Stimulated activated CD4-positive, alpha-beta T cell treated with anti-CD3 and anti-CD28 coated beads, TNF-alpha, amount 100 ng/mL, for 4 hours (primary cell): Measurements from ENCODE around the gene RAG2.

Experiments
- DNase-seq, 3 experiments: peaks; one replicate each; pipeline ENCODE4 v3.0.0-alpha.2; 2020; ENCODE audit warnings: low read depth in 3 of 3

RAG2 gene

DNA sequence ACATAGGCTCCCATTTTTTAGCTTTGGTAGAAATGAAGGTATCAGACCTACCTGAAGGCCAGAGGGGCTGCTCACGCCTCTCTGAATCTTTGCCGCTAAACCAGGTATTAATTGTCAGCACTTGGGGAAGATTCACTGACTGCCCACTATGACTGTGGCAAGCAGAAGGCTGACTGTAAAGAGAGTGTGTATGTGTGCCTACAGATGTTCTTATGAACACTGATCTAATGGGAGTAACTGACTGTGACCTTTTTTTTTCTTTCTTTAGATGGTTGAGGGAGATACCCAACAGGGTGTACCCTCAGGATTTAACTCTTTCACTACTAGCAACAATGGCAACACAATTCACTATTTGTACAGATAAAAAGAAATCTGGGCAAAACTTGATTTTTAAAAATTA lies at the start of gene RAG2:
TSS of gene RAG2 (minus strand) at position 186 of the 400 bp plus-strand sequence. CDS start 4,068 bp downstream, outside the sequence.
- no peak for DNase-seq

- no peak for DNase-seq
These were observed 40.5 kb upstream of the RAG2 start for GRCh38 chr11:36638556-36638955.

- DNase-seq, result no peak
These were observed 37.2 kb upstream of the RAG2 start for GRCh38 chr11:36635066-36635862.

DNA sequence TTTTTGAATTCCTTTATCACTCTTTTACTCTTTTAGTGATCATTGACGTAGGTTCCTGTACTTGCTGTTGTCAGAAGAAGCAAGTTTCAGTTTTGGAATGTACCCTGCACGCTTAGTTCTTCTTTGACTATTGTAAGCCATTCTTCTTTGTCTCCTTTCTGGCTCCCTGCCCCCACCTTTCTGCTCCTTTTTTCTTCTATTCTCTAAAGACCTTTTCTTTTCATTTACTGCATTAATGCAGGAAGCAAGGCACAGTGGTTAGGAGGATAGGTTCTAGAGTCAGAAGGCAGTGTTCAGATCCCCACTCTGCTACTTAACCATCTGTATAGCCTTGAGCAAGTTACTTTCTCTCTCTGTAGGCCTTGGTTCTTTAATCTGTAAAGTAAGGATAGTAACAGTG lies 33.7 kb upstream of the RAG2 start:
- DNase-seq, result no peak

DNA sequence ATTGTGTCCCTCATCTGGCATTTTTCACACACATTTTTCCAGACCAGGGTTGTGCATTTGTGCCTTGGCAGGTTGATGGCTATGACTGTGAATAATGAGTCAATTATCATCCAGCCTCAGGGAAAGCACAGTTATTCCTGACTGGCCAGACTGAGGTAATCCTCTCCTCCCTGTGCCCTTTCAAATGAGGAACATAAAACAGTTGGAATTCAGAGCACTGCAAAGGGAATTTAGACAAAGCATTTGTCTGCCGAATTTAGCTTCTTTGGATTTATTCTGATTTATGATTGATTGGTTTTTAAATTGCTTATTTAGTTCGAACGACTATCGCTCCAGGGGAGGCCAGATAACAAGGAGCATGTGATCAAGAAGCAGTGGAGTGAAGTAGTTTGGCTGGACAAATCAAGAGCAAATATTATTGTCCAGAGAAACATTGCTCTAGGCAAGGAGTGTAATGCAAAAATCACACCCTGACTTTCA lies 30.8 kb upstream of the RAG2 start:
- no peak for DNase-seq

DNA sequence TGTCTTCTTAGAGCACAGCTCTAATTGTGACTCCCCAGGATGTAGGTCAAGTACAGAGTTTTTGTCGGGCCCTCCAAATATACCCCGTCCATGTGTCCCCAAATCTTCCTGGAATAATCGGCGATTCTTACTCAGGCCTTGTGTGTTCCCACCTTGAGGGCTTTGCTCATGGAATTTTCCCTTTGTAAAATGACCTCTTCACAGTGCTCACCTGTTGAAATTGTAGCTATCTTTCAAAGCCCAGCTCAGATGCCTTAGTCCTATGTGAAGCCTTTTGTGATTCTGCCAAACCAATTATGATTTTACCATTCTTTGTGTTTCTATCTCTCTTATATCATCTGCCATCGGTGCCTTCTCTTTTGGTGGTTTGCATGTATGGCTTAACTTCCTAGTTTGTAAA lies 30.1 kb upstream of the RAG2 start:
- no peak for DNase-seq

- DNase-seq, result no peak
These were observed 29.4 kb upstream of the RAG2 start for GRCh38 chr11:36627471-36627870.

DNA sequence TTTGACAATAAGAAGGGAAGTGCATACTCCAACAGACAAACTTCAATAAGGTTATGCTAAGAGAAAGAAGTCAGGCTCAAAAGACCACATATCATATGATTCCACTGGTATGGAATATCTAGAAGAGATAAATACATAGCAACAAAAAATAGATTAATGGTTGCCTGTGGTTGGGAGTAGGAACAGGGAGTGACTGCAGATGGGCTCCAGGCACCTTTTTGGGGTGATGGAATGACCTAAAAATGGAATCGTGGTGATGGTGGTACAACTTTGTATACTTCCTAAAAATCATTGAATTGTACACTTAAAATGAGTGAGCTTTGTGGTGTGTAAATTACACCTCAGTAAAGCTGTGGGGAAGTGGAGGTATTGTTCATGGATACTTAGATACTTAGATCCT lies 29.0 kb upstream of the RAG2 start:
- DNase-seq, result no peak

- no peak for DNase-seq
These were observed 25.5 kb upstream of the RAG2 start for GRCh38 chr11:36623494-36623893.

DNA sequence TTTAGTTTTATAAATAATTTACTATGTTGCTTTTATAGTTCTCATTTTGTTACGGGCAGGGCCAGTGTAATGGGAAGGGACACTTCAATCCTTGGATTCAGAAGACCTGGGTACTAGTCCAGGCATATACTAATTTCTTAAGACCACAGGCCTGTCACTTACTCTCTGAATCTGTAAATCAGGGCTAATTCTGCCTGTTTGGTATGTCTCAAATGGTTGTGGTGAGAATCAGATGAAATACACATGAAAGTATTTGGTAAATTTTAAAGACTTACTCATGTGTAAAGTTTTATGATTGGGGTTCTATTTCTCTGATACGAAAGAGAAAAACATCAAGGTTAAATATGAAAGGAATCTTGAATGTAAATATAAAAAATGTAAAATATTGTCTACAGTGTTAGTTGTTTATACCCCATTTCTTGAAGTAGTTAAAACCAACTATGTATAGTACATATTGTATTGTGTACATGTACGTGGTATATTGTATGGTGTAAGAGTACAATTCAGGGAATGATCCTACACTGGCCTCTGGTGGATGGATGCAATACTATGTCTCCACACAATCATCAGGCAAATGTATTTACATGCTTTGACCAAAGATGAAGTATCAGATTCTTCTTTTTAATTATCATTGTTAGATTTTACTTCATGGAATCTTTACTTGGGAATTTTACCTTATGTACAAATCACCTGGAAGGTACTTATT lies 24.5 kb upstream of the RAG2 start:
- DNase-seq, result no peak

- DNase-seq, result no peak
These were observed 22.2 kb upstream of the RAG2 start for GRCh38 chr11:36620246-36620645.

- DNase-seq, result no peak
These were observed 21.5 kb upstream of the RAG2 start for GRCh38 chr11:36619502-36619901.

DNA sequence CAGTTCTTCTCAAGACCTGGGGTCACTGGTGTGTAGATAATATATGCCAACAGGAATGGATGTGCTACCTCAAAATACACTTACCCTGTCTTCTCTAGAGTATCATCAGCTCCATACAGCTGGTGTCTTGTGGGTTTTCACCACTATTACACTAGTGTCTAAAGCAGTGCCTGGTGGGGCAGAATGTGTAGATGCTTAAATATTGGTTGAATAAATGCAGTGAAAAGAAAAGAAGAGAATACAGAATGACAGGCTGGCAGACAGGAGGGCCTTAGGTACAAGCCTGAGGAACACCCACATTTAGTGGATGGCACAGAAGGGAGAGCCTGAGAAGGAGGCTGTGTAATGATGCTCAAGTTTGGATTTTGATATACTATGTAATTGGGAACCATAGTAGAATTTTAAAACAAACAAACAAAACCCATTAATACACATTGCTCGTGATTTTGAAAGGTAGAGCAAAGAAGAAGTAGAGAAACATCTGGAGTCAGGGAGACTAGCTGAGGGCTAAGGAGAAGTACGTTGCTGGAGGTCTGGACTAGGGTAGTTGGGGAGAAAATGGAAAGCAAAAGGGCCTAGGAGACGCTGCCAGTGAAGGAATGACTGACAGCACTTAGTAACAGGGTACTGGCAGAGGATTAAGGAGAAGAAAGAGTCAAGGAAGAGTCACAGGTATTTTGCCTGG lies 20.5 kb upstream of the RAG2 start:
- DNase-seq, result no peak

- DNase-seq, result no peak
These were observed 19.7 kb upstream of the RAG2 start for GRCh38 chr11:36617543-36618362.

DNA sequence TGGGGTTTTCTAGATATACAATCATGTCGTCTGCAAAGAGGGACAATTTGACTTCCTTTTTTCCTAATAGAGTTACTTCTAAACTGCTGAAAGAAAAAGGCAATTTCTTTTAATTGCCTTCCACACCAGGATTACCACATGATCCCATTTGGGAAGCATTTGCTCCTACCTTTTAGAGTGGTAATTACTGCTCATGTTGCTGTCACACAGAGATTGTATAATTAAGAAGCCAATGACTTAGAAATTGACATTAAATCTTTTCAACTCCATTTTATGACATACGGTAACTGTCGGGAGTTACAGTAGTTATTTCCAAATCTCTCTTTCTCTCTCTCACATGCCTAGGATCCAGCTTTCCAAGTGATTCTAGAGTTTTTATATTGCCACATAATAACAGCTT lies 17.8 kb upstream of the RAG2 start:
- no peak for DNase-seq

- no peak for DNase-seq
These were observed 11.3 kb upstream of the RAG2 start for GRCh38 chr11:36609383-36609782.

- no peak for DNase-seq
These were observed 10.6 kb upstream of the RAG2 start for GRCh38 chr11:36608491-36609199.

DNA sequence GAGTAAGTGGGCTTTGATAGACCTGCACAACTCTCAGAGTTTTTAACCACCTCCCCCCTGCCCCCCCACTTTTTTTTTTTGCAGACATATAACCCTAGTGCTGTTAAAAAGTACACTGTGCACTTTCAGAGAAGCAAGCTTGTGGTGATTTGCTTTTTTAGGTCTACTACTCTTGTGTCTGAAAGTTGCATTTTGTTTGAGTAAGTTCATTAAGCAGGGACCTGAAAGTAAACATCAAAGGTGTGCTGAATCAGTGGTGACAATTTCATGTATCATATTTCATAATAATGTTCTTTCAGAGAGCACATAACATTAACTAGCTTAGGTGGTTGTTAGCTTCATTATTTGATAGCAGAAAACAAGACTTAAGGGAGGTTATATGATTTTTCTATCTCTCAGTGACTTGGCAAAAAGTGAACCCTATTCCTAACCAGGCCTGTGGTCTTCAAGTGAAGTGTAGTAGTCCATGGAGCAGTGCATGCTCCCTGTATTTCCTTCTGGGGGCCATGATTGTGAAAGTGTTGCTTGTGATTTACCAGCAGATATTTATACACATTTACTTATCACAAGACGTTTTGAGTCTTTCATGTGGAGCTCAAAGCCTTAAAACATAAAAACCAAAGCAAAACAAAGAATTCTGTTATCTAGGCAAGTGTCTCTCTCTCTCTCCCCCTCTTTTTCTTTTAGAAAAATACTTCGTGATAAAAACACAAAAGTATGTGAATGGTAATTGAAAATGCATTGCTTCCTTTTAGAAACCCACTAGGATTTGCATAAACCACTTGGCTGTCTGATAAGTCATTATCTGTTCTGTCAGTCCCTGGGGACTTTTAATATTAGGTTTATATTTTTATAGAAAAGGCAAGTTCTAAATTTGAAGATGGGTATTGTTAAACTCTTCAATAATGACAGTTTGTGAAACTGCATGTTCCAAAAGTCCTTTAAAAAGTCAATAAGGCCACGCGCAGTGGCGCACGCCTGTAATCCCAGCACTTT lies 7.5 kb upstream of the RAG2 start:
- DNase-seq, result no peak

DNA sequence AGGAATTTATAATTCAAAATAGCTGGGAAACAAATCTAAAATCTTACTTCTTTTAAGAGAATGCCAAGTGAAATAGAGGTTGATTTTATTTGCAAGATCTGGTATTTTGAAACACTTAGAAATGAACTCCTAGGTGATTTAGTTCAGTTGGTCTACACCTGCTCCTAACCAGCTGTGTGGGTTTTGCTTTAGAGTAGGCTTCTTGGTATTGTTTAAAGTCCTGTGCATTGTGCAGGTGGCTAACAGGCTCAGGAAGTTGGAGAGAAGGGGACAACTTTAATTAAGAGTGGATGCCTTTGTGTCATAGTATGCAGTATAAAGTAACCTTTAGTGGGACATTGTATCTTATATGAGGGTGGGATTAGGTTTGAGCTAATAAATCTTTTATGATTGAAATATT lies 4.1 kb upstream of the RAG2 start:
- DNase-seq, result no peak

DNA sequence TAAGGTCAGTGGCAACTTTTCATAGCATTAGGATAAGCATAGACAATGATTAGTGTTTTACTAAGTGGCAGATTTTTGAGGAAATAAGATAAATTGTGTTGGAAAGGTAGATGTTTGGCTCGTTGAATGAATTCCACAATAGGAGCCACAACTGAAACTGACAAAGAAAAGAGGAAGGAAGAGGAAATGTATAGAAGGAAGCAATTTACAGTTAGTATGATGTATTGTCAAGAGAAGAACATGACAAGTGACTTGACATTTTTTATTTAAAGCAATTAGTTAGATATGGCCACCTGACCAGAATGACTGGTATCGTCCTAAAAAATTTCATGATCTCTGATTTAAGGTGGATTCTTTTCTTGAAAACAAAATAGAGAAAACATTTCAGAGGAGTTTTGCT lies 3.1 kb upstream of the RAG2 start:
- no peak for DNase-seq
